AG20443 (cell line): ENCODE data around the gene IGF1R.
A peak's percentile ranks its signal among the peaks of the same experiment; 100 is the strongest.

Experiments
- DNase-seq: peaks from one replicate; pipeline ENCODE4 v3.0.0; 2012; ENCODE audit warnings: low spot score, mixed read lengths

IGF1R gene

GRCh38 chr15:98909968-98910885, 261.9 kb downstream of the IGF1R start:
- DNase-seq = no peak

GRCh38 chr15:98914626-98915025, 266.3 kb downstream of the IGF1R start:
- DNase-seq = peak; percentile 88

- no peak for DNase-seq
Observed at GRCh38 chr15:98916826-98917225, 268.5 kb downstream of the IGF1R start.

DNA sequence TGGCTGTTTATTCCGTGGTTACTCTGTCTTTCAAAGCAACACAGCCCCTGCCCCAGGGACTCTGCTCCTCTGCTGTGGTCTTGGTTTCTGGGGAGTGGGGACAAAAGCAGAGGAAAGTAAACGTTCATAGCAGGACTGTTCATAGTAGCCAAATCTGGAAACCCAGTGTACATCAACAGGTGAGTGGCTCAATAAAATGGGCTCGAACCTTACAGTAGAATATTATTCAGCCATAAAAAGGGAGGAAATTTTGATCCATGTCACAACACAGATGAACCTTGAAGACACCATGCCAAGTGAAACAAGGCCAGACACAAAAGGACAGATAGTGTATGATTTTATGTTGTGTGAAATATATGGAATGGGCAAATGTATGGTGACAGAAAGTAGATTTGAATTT, 269.1 kb downstream of the IGF1R start:
- no peak for DNase-seq

DNA sequence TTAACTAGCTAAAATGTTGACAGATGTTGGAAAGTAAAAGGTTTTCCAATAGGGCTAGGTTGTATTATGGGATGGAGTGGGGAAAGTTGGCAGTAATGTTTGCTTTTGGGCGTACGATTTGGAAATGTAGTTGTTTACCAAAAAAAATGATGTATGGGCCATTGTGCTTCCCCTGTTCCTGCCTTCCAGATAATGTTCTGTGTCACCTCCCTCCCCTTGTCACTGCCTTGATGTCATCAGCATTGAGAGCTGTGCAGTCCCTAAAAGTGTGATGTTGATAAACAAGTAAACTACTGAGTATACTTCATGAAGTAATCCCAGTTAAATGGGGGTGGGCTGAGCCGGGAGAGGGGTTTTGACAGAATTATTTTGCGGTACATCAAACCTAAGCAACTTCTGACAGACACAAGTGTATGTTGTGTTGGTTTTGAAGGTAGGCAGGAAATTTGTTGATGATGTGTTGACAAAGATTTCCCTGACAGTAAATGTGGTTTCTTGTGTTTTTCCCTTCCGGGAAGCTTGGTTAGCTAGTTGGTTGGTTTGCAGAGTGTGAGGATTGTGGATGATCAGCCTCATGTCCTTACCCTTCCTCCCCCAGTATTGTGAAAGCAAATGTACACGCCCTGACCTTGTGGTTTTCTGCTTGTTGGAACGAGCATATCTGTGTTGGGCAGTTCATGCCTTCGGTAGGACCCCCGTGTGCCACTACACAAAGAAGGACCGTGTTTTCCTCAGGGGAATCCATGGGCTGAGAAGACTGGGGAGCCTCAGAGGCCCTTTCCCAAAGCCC, 271.9 kb downstream of the IGF1R start:
- DNase-seq = no peak

DNA sequence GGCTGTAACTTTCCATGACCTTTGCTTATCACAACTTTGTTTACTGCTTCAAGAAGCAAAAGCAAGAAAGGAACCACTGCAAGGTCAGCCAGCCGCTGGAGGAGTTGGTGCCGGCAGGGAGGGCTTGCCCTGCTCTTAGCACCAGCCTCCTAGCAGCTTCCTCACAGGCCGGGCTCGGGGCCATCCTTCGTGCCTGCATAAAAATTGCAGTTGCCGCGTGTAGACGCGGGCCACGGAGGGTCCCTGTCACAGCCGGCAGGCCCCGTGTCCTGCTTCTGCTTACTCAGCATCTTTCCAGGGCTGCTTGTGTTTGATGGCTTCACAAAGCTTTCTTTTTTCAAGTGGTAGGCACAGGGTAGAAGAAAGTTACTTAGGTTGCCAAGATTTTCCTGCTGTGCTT, 274.8 kb downstream of the IGF1R start:
- DNase-seq = no peak

- no peak for DNase-seq
Observed at GRCh38 chr15:98923579-98923978, 275.2 kb downstream of the IGF1R start.

DNA sequence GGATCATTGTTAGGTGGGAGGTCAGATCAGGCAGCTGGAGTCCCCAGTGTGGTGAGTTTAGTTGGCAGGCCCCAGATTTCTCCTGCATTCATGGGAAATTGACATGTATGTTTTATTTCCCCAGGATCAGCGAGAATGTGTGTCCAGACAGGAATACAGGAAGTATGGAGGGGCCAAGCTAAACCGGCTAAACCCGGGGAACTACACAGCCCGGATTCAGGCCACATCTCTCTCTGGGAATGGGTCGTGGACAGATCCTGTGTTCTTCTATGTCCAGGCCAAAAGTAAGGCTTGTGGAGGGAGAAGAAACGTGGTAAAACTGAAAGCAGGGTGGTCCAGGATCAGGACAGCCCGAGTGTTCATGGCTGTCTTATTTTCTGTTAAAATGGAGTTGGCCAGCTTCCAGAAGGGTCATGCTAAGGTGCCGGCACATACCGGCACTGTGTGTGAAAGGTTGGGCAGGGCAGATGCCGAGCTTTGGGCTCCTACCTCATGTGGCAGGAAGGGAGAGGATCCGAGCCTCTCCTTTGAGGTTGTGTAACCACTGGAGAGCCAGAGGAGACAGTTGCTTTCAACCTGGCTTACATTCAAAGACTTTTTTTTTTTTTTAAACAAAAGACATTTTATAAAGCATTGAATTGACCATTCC, 276.2 kb downstream of the IGF1R start:
- no peak for DNase-seq

- DNase-seq = no peak
Observed at GRCh38 chr15:98926236-98926635, 277.9 kb downstream of the IGF1R start.

DNA sequence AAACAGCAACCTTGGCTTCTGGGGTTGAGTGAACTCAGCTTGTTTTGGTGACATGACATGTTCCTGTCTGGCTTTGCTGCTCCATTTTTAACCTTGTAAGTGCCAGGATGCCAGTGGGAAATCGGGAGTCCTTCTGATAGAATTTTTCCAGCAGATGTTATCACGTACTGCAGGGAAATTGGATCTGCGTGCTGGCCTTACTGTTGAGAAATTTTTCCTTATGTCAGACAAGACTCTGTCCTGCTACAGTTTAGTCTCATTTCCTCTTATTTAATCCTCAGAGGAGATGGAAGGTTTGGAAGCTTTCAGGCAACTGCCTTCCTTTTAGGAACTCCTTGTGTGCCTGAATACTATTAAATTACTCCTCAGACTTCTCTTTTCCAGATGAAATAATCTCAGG, 278.7 kb downstream of the IGF1R start:
- no peak for DNase-seq

DNA sequence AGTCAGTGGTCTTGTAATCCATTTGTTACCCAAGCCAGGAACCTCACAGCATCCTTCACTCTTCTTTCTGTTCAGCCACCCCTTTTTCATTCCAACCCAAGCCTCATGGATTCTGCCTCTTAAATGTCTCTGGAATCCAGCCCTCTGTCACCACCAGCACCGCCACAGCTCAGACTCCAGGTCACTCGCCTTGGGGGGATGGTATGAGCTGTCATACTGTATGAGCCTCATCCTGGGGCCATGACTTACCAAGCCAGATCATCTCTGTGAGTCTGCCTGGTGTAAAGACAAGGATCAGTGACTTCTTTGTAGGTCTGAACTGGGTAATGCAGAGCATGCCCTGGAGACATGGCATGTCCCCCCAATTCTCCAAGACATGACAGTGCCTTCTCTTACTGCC, 279.7 kb downstream of the IGF1R start:
- no peak for DNase-seq

GRCh38 chr15:98930576-98930975, 282.2 kb downstream of the IGF1R start:
- DNase-seq = no peak

DNA sequence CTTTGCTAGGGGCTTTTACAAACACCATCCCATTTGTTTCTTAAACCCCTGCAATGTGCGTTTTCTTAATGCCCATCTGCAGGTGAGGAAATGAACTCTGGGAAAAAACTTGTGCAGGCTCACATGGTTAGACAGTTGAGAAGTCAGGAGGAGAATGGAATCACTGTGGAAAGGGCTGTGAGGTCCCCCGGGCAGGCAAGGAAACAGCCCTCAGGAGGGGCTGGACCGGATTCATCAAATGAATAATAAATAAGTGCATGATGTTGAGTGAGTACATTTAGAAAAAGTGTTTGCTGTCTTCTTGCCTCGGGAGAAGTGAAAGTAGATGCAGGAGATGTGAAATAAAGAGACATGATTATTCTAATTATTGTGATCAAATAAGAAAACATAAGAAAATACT, 282.7 kb downstream of the IGF1R start:
- no peak for DNase-seq

DNA sequence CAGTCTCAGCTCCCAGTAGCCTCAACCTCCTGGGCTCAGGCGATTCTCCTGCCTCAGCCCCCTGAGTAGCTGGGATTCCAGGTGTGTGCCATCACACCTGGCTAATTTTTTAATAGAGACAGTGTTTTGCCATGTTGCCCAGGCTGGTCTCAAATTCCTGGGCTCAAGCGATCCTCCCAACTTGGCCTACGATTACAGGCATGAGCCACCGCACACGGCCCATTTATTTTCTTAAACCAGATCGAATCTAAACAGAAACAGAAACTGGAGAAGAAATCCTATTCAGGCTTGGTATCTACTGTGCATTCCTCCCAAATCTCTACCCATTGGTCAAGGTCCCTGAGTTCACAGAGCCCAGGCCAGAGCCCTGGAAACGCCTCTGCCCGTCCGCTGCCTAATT, 285.1 kb downstream of the IGF1R start:
- no peak for DNase-seq

GRCh38 chr15:98935736-98936135, 287.4 kb downstream of the IGF1R start:
- no peak for DNase-seq

DNA sequence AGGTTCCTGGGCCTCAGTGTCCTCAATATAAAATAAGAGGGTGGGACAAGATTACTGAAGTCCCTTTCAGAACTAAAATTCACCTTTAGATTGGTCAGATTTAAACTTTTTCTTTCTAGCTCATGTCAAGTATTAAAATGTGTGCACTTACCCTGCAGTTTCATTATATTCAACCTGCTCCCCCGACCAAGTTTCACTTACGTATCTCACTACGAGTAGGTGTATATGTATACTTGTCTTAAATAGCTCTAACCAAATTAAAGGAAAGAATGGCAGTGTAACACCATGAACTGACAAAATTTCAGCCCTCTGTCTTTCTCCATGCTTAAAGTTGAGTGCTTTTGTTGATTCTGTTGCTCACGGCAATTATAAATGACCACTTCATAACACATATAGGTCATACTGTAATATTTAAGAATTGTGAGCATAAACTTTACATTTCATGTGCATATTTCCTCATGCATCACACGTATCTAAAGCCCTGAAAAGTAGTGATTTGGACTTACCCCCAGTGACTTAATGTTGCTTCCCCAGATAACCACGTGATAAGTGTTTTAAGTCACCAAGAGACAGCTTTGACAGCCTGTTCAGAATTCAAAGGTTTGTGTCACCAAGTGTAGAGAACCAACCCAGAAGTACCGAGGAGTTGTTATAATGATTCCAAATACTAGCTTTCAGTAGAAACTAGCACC, 289.2 kb downstream of the IGF1R start:
- no peak for DNase-seq

DNA sequence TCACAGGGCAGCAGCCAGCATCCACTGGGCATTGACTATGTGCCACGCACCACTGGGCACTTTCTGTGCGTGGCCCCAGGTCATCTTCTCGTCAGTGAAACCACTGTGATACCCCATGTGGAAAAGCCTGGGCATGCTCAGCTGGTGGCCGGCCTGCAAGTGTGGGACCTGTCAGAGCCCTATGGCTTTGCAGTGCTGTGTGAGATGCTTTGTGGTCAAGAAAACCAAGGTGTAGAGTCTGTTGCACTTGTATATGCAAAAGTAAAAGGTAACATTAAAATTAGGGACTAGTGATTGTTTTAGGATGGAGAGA, 289.7 kb downstream of the IGF1R start:
- DNase-seq = no peak

DNA sequence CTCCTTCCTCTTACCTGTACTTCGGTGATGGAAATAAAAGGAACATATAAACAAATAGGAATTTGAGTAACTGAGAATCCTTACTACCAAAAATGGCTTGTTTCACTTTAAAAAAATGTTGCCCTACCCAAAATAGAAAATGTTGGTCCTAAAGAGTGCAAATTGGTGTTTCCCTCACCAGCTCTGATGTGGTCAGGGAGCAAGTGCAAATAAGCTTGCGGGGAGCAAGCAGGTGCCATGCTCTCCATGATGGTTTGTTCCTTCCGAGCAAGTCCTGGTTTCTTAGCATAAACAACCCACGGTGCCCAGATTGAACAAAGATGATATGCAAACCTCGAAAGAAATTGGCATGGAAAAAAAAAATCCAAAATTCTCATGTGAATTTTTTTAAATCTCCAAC, 290.5 kb downstream of the IGF1R start:
- DNase-seq = no peak

DNA sequence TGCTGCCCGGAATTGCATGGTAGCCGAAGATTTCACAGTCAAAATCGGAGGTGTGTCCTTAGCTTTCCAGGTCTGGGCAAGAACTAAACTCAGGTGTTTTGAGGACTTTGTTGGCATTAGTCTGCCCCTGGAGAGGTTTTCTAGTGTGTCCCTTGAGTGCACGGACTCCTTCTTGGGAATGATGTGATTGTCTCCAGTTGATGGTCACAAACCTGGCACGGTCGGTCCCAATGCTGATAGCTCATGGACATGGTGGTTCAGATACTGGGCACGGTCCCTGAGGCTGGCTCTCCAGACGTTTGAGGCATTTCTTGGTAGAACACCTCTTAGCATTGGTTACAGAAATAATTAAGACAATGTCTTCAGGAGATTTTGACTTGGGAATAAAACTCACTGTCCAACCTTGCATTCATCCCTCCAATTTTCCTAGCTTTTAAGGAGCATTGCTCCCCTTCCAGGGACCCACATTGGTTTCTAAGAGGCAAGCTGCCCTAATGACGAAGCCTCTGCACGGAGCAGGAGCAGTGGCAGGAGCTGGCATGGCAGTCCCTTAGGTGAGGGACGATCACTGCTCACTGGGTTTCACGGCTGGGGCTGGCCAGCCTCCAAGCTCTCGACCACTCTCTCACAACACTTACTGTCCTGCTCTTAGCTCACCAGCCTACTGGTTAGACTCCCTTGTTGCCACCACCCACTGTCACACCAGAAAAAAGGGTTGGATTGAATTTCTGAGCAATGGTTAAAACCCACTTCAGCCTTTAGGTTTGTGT, 291.2 kb downstream of the IGF1R start:
- no peak for DNase-seq

DNA sequence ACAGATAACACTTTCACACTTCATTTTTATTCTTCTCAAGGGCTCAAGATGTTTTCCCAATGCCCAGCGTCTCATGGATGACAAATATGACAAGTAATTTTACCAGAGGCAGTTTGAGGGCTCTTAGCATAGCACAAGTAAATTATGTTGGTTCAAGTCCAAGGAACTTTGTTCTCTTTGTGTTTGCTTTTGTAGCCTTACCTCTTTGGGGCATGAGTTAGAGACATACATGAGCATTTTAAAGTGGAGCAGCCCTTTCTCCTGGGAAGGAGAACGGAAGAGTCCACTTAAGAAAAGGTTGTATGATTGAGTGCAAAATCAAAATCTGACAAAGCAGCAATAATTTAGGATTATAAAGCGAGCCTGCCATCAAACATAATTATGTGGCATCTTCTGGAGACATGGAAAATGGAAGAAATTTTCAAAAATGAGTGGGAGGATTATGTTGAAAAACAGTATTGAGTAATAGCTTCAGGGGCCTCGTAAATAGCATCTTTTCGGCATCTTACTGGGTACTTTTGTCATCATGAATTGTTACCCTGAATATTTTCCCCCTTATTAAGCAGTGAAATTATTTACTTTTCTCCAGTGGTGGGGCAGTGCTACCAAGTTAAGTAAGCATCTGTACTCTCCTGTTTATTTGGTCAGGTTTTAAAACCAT, 293.4 kb downstream of the IGF1R start:
- no peak for DNase-seq

- DNase-seq = no peak
Observed at GRCh38 chr15:98942431-98942830, 294.1 kb downstream of the IGF1R start.
